Body of pancreas (tissue), 4 donors: ENCODE data around the gene RNF31.

ENCODE experiments used
- POLR2A ChIP-seq, 3 donors: fragments of 450-650 bp; IDR thresholded peaks; one replicate each; pipeline ENCODE4 v1.6.1; 2016; ENCODE audit warnings: antibody characterized with exemption in 3 of 3, mild to moderate bottlenecking in 2 of 3
- TF ChIP-seq, protein P1 (sequence below), 7 experiments: fragments of 450-650 bp in 4 of 7; fragments of 200-600 bp in 3 of 7; sonication (generic) in 3 of 7; IDR thresholded peaks; one replicate each; pipeline ENCODE4 v1.5.1; 2016 to 2019; ENCODE audit warnings: antibody characterized with exemption in 7 of 7

DNA sequence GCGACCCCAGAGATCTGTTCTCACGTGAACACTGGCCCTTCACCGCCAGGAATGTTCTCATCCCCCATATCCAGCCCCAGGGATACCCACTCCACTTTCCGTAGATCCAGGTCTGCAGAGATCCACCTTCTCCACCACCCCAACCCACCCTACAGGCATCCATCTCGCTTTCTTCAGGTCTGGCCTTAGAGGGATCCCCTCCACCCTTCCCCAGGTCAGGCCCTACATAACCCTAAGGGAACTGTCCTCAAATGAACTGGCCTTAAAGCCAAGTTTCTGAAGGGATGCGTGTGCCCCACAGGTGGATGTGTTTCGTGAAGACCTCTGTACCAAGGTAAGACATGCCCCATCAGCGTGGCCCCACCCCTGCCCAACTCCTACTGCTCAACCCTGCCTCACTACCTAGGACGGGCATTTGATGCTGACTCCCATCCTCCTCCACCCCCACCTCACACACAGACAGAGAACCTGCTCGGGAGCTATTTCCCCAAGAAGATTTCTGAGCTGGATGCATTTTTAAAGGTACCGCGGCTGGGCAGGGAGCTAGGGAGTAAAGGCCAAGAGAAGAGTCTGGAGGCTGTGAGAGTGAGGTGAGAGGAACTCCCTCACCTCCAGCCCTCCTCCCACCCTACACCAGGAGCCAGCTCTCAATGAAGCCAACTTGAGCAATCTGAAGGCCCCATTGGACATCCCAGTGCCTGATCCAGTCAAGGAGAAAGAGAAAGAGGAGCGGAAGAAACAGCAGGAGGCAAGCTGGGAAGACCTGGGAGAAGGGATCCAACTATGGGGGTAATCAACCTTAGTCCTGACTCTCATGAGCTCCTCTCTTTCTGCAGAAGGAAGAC lies 10.4 kb upstream of the RNF31 start:
- TF ChIP-seq POLR2A (IDR thresholded peaks at IDR 0.05) = no peak
- TF ChIP-seq, protein P1, sequence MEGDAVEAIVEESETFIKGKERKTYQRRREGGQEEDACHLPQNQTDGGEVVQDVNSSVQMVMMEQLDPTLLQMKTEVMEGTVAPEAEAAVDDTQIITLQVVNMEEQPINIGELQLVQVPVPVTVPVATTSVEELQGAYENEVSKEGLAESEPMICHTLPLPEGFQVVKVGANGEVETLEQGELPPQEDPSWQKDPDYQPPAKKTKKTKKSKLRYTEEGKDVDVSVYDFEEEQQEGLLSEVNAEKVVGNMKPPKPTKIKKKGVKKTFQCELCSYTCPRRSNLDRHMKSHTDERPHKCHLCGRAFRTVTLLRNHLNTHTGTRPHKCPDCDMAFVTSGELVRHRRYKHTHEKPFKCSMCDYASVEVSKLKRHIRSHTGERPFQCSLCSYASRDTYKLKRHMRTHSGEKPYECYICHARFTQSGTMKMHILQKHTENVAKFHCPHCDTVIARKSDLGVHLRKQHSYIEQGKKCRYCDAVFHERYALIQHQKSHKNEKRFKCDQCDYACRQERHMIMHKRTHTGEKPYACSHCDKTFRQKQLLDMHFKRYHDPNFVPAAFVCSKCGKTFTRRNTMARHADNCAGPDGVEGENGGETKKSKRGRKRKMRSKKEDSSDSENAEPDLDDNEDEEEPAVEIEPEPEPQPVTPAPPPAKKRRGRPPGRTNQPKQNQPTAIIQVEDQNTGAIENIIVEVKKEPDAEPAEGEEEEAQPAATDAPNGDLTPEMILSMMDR (IDR thresholded peaks at IDR 0.05) = no peak
